ENCODE results near the gene LGI2.
"Not testable (repeated sequence)": the region's sequence is repeated elsewhere in the genome, so short reads cannot be mapped to it uniquely, and the experiment has no call there.

The LGI2 gene

DNA sequence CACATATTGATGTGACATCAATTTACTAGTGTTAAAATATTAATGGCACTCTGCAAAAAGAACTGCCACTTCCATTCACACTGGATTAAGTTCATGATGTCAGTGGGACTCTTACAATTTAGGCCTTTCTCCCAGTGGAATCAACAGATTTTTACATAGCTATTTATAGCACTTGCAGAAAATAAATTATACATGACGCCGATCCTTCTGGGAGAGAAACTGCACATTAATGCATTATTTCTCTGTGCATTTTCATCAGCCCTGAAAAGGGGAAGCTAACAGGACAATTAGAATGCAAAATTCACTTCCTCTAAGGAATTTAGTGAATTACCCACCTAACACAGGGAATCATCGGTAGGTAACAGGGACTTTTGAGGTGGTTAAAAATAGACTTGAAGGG, 15.7 kb downstream of the LGI2 start:
- Histone ChIP-seq H3K4me1 (ENCODE audit: insufficient read depth, low read length) (peaks cover 6% of the 10 kb centered on the region), H3K27ac (ENCODE audit: low read depth, low read length) (no peak overlapping the region), H3K27me3 (ENCODE audit: insufficient read depth, low read length) (no peaks in the 10 kb centered on the region), H3K36me3 (ENCODE audit: insufficient read depth, low read length) (peaks cover 5% of the 10 kb centered on the region; the same call in 1 of the 2 replicates), H3K4me3 (ENCODE audit: low read length) (no peak overlapping the region), H3K9ac (ENCODE audit: low read depth, low read length) (no peak overlapping the region), H3K9me3 (ENCODE audit: insufficient read depth, low read depth, low read length) (no peaks in the 10 kb centered on the region)
- WGBS: 89% methylated on average over 3 of the region's 3 CpGs

- not testable (repeated sequence) for H3K4me3 ChIP-seq (ENCODE audit: low read length); H3K36me3 ChIP-seq (ENCODE audit: insufficient read depth, low read length); H3K9me3 ChIP-seq (ENCODE audit: insufficient read depth, low read depth, low read length); H3K4me1 ChIP-seq (ENCODE audit: insufficient read depth, low read length); H3K27me3 ChIP-seq (ENCODE audit: insufficient read depth, low read length); H3K27ac ChIP-seq (ENCODE audit: low read depth, low read length); H3K9ac ChIP-seq (ENCODE audit: low read depth, low read length)
- 95% methylated on average over 1 of the region's 1 CpG for WGBS
Observed at GRCh38 chr4:25014662-25014983, 16.1 kb downstream of the LGI2 start.

GRCh38 chr4:25013756-25014661, 16.7 kb downstream of the LGI2 start:
- Histone ChIP-seq H3K27ac (ENCODE audit: low read depth, low read length) (no peak overlapping the region), H3K9ac (ENCODE audit: low read depth, low read length) (no peak overlapping the region), H3K9me3 (ENCODE audit: insufficient read depth, low read depth, low read length) (no peaks in the 10 kb centered on the region), H3K27me3 (ENCODE audit: insufficient read depth, low read length) (no peaks in the 10 kb centered on the region), H3K4me3 (ENCODE audit: low read length) (no peak overlapping the region), H3K36me3 (ENCODE audit: insufficient read depth, low read length) (peaks cover 5% of the 10 kb centered on the region; the same call in 1 of the 2 replicates), H3K4me1 (ENCODE audit: insufficient read depth, low read length) (peaks cover 6% of the 10 kb centered on the region)
- WGBS: 96% methylated on average over 9 of the region's 9 CpGs

GRCh38 chr4:25012655-25013054, 18.1 kb downstream of the LGI2 start:
- 94% methylated on average over 8 of the region's 8 CpGs for WGBS
- Histone ChIP-seq H3K4me1 (ENCODE audit: insufficient read depth, low read length) (peaks cover 6% of the 10 kb centered on the region), H3K9ac (ENCODE audit: low read depth, low read length) (no peak overlapping the region), H3K36me3 (ENCODE audit: insufficient read depth, low read length) (peaks cover 2% of the 10 kb centered on the region; the same call in 1 of the 2 replicates), H3K4me3 (ENCODE audit: low read length) (no peak overlapping the region), H3K27ac (ENCODE audit: low read depth, low read length) (no peak overlapping the region), H3K27me3 (ENCODE audit: insufficient read depth, low read length) (no peaks in the 10 kb centered on the region), H3K9me3 (ENCODE audit: insufficient read depth, low read depth, low read length) (no peaks in the 10 kb centered on the region)

DNA sequence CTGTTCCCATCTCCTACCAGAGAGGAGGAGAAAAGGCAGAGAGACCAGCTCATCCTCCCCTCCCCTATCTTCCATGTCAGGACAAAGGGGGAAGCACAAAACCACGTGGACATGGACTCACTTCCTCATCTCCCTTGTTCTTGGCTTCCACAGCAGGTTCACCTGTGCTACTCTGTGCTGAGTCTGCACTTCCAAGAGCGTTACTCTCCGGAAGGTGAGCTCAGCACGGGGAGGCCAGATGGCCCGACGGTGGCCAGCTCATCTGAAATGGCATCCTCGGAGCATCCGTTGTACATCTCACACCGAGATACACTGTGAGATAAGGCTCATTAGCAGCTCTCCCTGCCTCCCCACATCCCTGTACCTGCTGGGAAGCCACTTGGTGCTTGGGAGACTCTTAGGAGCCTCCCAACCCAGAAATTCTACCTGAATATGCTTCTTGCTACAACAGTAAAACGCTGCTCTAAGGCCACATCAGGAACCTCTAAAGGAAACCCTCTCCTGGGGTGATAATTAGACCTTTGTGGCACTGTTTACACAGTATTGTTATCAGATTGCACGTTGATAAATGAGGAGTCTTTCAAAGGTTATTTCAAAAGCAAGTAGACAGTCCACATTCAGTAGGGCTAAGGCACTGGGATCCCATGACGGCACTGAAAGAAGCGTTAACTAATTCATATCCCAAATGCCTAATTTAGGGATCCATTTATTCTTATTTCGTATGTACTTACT, 19.4 kb downstream of the LGI2 start:
- Histone ChIP-seq H3K27ac (ENCODE audit: low read depth, low read length) (no peak overlapping the region), H3K9me3 (ENCODE audit: insufficient read depth, low read depth, low read length) (no peaks in the 10 kb centered on the region)
- WGBS: 87% methylated on average over 14 of the region's 14 CpGs

GRCh38 chr4:25007598-25007997, 23.1 kb downstream of the LGI2 start:
- Histone ChIP-seq H3K4me1 (ENCODE audit: insufficient read depth, low read length) (no peaks in the 10 kb centered on the region), H3K36me3 (ENCODE audit: insufficient read depth, low read length) (no peaks in the 10 kb centered on the region), H3K27me3 (ENCODE audit: insufficient read depth, low read length) (no peaks in the 10 kb centered on the region), H3K9me3 (ENCODE audit: insufficient read depth, low read depth, low read length) (no peaks in the 10 kb centered on the region), H3K4me3 (ENCODE audit: low read length) (no peak overlapping the region), H3K9ac (ENCODE audit: low read depth, low read length) (no peak overlapping the region), H3K27ac (ENCODE audit: low read depth, low read length) (no peak overlapping the region)
- 97% methylated on average over 2 of the region's 2 CpGs for WGBS

More for the DNA sequence above, 19.4 kb downstream of the LGI2 start:
- Histone ChIP-seq H3K9ac (ENCODE audit: low read depth, low read length) (no peak overlapping the region), H3K4me1 (ENCODE audit: insufficient read depth, low read length) (peaks cover 6% of the 10 kb centered on the region), H3K27me3 (ENCODE audit: insufficient read depth, low read length) (no peaks in the 10 kb centered on the region), H3K36me3 (ENCODE audit: insufficient read depth, low read length) (no peaks in the 10 kb centered on the region), H3K4me3 (ENCODE audit: low read length) (no peak overlapping the region)

- H3K9me3 ChIP-seq (ENCODE audit: insufficient read depth, low read depth, low read length): no peaks in the 10 kb centered on the region
- H3K27ac ChIP-seq (ENCODE audit: low read depth, low read length): no peak overlapping the region
- no peaks in the 10 kb centered on the region for H3K36me3 ChIP-seq (ENCODE audit: insufficient read depth, low read length)
- H3K9ac ChIP-seq (ENCODE audit: low read depth, low read length): no peak overlapping the region
- H3K27me3 ChIP-seq (ENCODE audit: insufficient read depth, low read length): no peaks in the 10 kb centered on the region
- H3K4me1 ChIP-seq (ENCODE audit: insufficient read depth, low read length): peaks cover 15% of the 10 kb centered on the region; the same call in 1 of the 2 replicates
- no peak overlapping the region for H3K4me3 ChIP-seq (ENCODE audit: low read length)
- WGBS: 88% methylated on average over 1 of the region's 1 CpG
Observed at GRCh38 chr4:25002681-25003080, 28.1 kb downstream of the LGI2 start.

GRCh38 chr4:25001509-25001908, 29.2 kb downstream of the LGI2 start:
- H3K9ac ChIP-seq (ENCODE audit: low read depth, low read length): no peak overlapping the region
- H3K36me3 ChIP-seq (ENCODE audit: insufficient read depth, low read length): no peaks in the 10 kb centered on the region
- no peak overlapping the region for H3K4me3 ChIP-seq (ENCODE audit: low read length)
- H3K27me3 ChIP-seq (ENCODE audit: insufficient read depth, low read length): no peaks in the 10 kb centered on the region
- 94% methylated on average over 3 of the region's 3 CpGs for WGBS
- H3K4me1 ChIP-seq (ENCODE audit: insufficient read depth, low read length): peaks cover 15% of the 10 kb centered on the region; the same call in 1 of the 2 replicates
- H3K27ac ChIP-seq (ENCODE audit: low read depth, low read length): no peak overlapping the region
- H3K9me3 ChIP-seq (ENCODE audit: insufficient read depth, low read depth, low read length): no peaks in the 10 kb centered on the region

GRCh38 chr4:25000639-25001038, 30.1 kb downstream of the LGI2 start:
- WGBS: 90% methylated on average over 3 of the region's 5 CpGs
- peaks cover 15% of the 10 kb centered on the region; the same call in 1 of the 2 replicates for H3K4me1 ChIP-seq (ENCODE audit: insufficient read depth, low read length)
- no peak overlapping the region for H3K27ac ChIP-seq (ENCODE audit: low read depth, low read length)
- H3K9ac ChIP-seq (ENCODE audit: low read depth, low read length): no peak overlapping the region
- no peaks in the 10 kb centered on the region for H3K9me3 ChIP-seq (ENCODE audit: insufficient read depth, low read depth, low read length)
- no peaks in the 10 kb centered on the region for H3K27me3 ChIP-seq (ENCODE audit: insufficient read depth, low read length)
- no peaks in the 10 kb centered on the region for H3K36me3 ChIP-seq (ENCODE audit: insufficient read depth, low read length)
- H3K4me3 ChIP-seq (ENCODE audit: low read length): no peak overlapping the region

GRCh38 chr4:24999392-25000089, 31.2 kb downstream of the LGI2 start:
- H3K4me1 ChIP-seq (ENCODE audit: insufficient read depth, low read length): peaks cover 15% of the 10 kb centered on the region; the same call in 1 of the 2 replicates
- H3K4me3 ChIP-seq (ENCODE audit: low read length): no peak overlapping the region
- H3K27ac ChIP-seq (ENCODE audit: low read depth, low read length): no peak overlapping the region
- H3K36me3 ChIP-seq (ENCODE audit: insufficient read depth, low read length): no peaks in the 10 kb centered on the region
- H3K27me3 ChIP-seq (ENCODE audit: insufficient read depth, low read length): no peaks in the 10 kb centered on the region
- 38% methylated on average over 8 of the region's 8 CpGs for WGBS
- no peak overlapping the region for H3K9ac ChIP-seq (ENCODE audit: low read depth, low read length)
- no peaks in the 10 kb centered on the region for H3K9me3 ChIP-seq (ENCODE audit: insufficient read depth, low read depth, low read length)

Data from HUES64 (cell line).